ENCODE data around the gene SLC12A5. TPM values are rescaled to one million over a fixed set of nuclear protein-coding genes. Genes with fewer than 3 reads are reported as not detected.

The SLC12A5 gene
- total RNA-seq, 1 donor from 2014 or later, result 8.8 TPM

GRCh38 chr20:46104262-46104661 lies 75.2 kb downstream of the SLC12A5 start:
- Mint-ChIP-seq H3K27ac (ENCODE audit: unreplicated experiment) (no peak overlapping the region), H3K4me3 (ENCODE audit: unreplicated experiment) (no peak overlapping the region), H3K36me3 (ENCODE audit: low read depth, unreplicated experiment) (no peaks in the 10 kb centered on the region), H3K27me3 (ENCODE audit: unreplicated experiment) (no peaks in the 10 kb centered on the region), H3K4me1 (ENCODE audit: unreplicated experiment) (no peaks in the 10 kb centered on the region), H3K9me3 (ENCODE audit: unreplicated experiment) (no peaks in the 10 kb centered on the region)
- TF ChIP-seq CTCF (IDR thresholded peaks at IDR 0.05; ENCODE audit: unreplicated experiment), result no peak
- DNase-seq (ENCODE audit: low spot score), result no peak

GRCh38 chr20:46107061-46107460 lies 78.0 kb downstream of the SLC12A5 start:
- DNase-seq (ENCODE audit: low spot score), result no peak
- Mint-ChIP-seq H3K27me3 (ENCODE audit: unreplicated experiment) (peaks cover 1% of the 10 kb centered on the region), H3K27ac (ENCODE audit: unreplicated experiment) (no peak overlapping the region), H3K4me3 (ENCODE audit: unreplicated experiment) (no peak overlapping the region), H3K9me3 (ENCODE audit: unreplicated experiment) (no peaks in the 10 kb centered on the region), H3K36me3 (ENCODE audit: low read depth, unreplicated experiment) (no peaks in the 10 kb centered on the region), H3K4me1 (ENCODE audit: unreplicated experiment) (peaks cover 9% of the 10 kb centered on the region)
- TF ChIP-seq CTCF (IDR thresholded peaks at IDR 0.05; ENCODE audit: unreplicated experiment), result no peak

- H3K4me3 Mint-ChIP-seq (ENCODE audit: unreplicated experiment), result no peak overlapping the region
- TF ChIP-seq CTCF (IDR thresholded peaks at IDR 0.05; ENCODE audit: unreplicated experiment), result no peak
- H3K36me3 Mint-ChIP-seq (ENCODE audit: low read depth, unreplicated experiment), result no peaks in the 10 kb centered on the region
- DNase-seq (ENCODE audit: low spot score), result no peak
- no peak overlapping the region for H3K27ac Mint-ChIP-seq (ENCODE audit: unreplicated experiment)
- H3K9me3 Mint-ChIP-seq (ENCODE audit: unreplicated experiment), result no peaks in the 10 kb centered on the region
- H3K4me1 Mint-ChIP-seq (ENCODE audit: unreplicated experiment), result peaks cover 10% of the 10 kb centered on the region
- H3K27me3 Mint-ChIP-seq (ENCODE audit: unreplicated experiment), result peaks cover 2% of the 10 kb centered on the region
Measured at GRCh38 chr20:46108435-46108841, 79.4 kb downstream of the SLC12A5 start.

GRCh38 chr20:46108976-46109375 lies 80.0 kb downstream of the SLC12A5 start:
- no peak for DNase-seq (ENCODE audit: low spot score)
- H3K27ac Mint-ChIP-seq (ENCODE audit: unreplicated experiment), result no peak overlapping the region
- TF ChIP-seq CTCF (IDR thresholded peaks at IDR 0.05; ENCODE audit: unreplicated experiment), result no peak
- H3K4me3 Mint-ChIP-seq (ENCODE audit: unreplicated experiment), result no peak overlapping the region
- H3K36me3 Mint-ChIP-seq (ENCODE audit: low read depth, unreplicated experiment), result no peaks in the 10 kb centered on the region
- H3K4me1 Mint-ChIP-seq (ENCODE audit: unreplicated experiment), result peaks cover 14% of the 10 kb centered on the region
- no peaks in the 10 kb centered on the region for H3K9me3 Mint-ChIP-seq (ENCODE audit: unreplicated experiment)
- H3K27me3 Mint-ChIP-seq (ENCODE audit: unreplicated experiment), result peaks cover 4% of the 10 kb centered on the region

Other genes starting within 250 kb of the SLC12A5 start
- gene WFDC3, start 237.3 kb upstream of the SLC12A5 start, total RNA-seq (ENCODE audit: unreplicated experiment), result not detected
- 36.9 TPM for gene DNTTIP1, start 237.3 kb upstream of the SLC12A5 start, total RNA-seq (ENCODE audit: unreplicated experiment)
- 22.9 TPM for gene UBE2C, start 216.6 kb upstream of the SLC12A5 start, total RNA-seq (ENCODE audit: unreplicated experiment)
- gene TNNC2, start 201.9 kb upstream of the SLC12A5 start, total RNA-seq (ENCODE audit: unreplicated experiment), result not detected
- gene SNX21, start 195.4 kb upstream of the SLC12A5 start, total RNA-seq (ENCODE audit: unreplicated experiment), result 11.9 TPM
- gene ACOT8, start 171.8 kb upstream of the SLC12A5 start, total RNA-seq (ENCODE audit: unreplicated experiment), result 25.3 TPM
- gene ZSWIM3, start 171.6 kb upstream of the SLC12A5 start, total RNA-seq (ENCODE audit: unreplicated experiment), result 6.7 TPM
- gene ZSWIM1, start 148.0 kb upstream of the SLC12A5 start, total RNA-seq (ENCODE audit: unreplicated experiment), result 12.6 TPM
- 0.62 TPM for gene SPATA25, start 141.6 kb upstream of the SLC12A5 start, total RNA-seq (ENCODE audit: unreplicated experiment)
- gene NEURL2, start 138.0 kb upstream of the SLC12A5 start, total RNA-seq (ENCODE audit: unreplicated experiment), result 3.6 TPM
- gene CTSA, start 137.9 kb upstream of the SLC12A5 start, total RNA-seq (ENCODE audit: unreplicated experiment), result 62.7 TPM
- gene PLTP, start 117.1 kb upstream of the SLC12A5 start, total RNA-seq (ENCODE audit: unreplicated experiment), result 41.3 TPM
- gene PCIF1, start 94.5 kb upstream of the SLC12A5 start, total RNA-seq (ENCODE audit: unreplicated experiment), result 34.8 TPM
- gene ZNF335, start 57.0 kb upstream of the SLC12A5 start, total RNA-seq (ENCODE audit: unreplicated experiment), result 22.9 TPM
- 9.7 TPM for gene MMP9, start 20.3 kb upstream of the SLC12A5 start, total RNA-seq (ENCODE audit: unreplicated experiment)
- gene NCOA5, start 60.7 kb downstream of the SLC12A5 start, total RNA-seq (ENCODE audit: unreplicated experiment), result 34.9 TPM
- gene CD40, start 89.1 kb downstream of the SLC12A5 start, total RNA-seq (ENCODE audit: unreplicated experiment), result 69.4 TPM

All from endothelial cell (in vitro differentiated cells).